Bronchial epithelial cell (primary cell): ENCODE data around the gene OCIAD2. TPM values are rescaled to one million over a fixed set of nuclear protein-coding genes. Genes with fewer than 3 reads are reported as not detected.
"Not testable (repeated sequence)": the region's sequence is repeated elsewhere in the genome, so short reads cannot be mapped to it uniquely, and the experiment has no call there.

Source experiments
- DNase-seq: peaks from one replicate; pipeline ENCODE4 v3.0.0-alpha.2; 2010; ENCODE audit warnings: low read depth
- FAIRE-seq: peaks from 2 replicates; lab custom pipeline; 2011; peaks lifted over from hg19 to GRCh38; lab: Jason Lieb, UNC
- H3K27me3 ChIP-seq: 2 replicates; pipeline ENCODE4 v1.5.1; 2011; ENCODE audit warnings: low read length; ENCODE audit not compliant: control insufficient read depth, insufficient read depth
- H3K36me3 ChIP-seq: 2 replicates; pipeline ENCODE4 v1.5.1; 2011; ENCODE audit warnings: low read length; ENCODE audit not compliant: control insufficient read depth, insufficient read depth
- H3K4me3 ChIP-seq: 2 replicates; pipeline ENCODE4 v1.5.1; 2011; ENCODE audit warnings: mild to moderate bottlenecking, low read depth, low read length, control low read depth
- CTCF ChIP-seq: IDR thresholded peaks from 2 replicates; pipeline ENCODE4 v1.5.1; 2011; ENCODE audit warnings: mild to moderate bottlenecking, moderate library complexity, low read length, control low read depth, inconsistent platforms; ENCODE audit not compliant: insufficient read depth, severe bottlenecking
- total RNA-seq: library from RNA; depleted of rRNA; stranded (reverse); fragments of >200 nt; gene quantifications from 2 replicates; pipeline ENCODE4 v1.2.1, GENCODE V29; 2014

OCIAD2 gene
- total RNA-seq, 1 donor from 2014 or later, result 162 TPM

DNA sequence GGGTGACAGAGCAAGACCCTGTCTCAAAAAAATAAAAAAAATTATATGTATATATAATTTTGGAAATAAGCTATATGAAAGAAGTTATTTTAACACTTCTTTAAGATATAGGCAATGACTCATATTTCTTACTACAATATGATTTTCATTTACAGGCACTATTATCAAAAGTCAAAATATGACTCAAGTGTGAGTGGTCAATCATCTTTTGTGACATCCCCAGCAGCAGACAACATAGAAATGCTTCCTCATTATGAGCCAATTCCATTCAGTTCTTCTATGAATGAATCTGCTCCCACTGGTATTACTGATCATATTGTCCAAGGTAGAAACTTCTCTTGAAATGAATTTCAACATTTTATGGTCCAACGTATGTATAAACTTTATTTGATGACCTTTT is 54.9 kb downstream of the OCIAD2 start:
- no peak for TF ChIP-seq CTCF
- FAIRE-seq (no peak), DNase-seq (peak; percentile 69)
- peaks cover 3% of the 10 kb centered on the region for H3K36me3 ChIP-seq
- H3K27me3 ChIP-seq, result no peaks in the 10 kb centered on the region
- H3K4me3 ChIP-seq, result no peak overlapping the region

DNA sequence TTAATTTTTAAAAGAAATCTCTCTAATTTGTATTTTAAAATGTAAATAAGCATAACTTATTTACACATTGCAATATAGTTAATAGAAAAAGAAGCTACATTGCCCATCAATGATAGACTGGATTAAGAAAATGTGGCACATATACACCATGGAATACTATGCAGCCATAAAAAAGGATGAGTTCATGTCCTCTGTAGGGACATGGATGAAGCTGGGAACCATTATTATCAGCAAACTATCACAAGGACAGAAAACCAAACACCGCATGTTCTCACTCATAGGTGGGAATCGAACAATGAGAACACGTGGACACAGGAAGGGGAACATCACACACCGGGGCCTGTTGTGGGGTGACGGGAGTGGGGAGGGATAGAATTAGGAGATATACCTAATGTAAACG is 57.8 kb downstream of the OCIAD2 start:
- not testable (repeated sequence) for FAIRE-seq, H3K36me3 ChIP-seq, DNase-seq, H3K4me3 ChIP-seq, H3K27me3 ChIP-seq

DNA sequence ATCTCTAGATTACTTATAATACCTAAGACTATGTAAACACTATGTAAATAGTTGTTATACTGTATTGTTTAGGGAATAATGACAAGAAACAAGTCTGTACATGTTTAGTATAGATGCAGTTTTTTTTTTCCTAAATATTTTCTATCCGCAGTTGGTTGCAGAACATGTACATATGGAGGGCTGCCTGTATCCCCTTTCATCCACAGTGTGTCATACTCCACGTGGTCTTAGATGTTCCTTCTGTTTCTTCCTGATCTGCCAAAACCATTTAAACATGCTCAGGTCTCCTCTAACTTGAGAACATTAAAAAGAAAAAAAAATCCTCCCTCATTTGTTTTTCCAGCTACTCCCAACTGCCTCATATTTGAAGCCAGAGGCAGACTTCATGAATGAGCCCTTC is 61.7 kb downstream of the OCIAD2 start:
- no peak for TF ChIP-seq CTCF
- peaks cover 7% of the 10 kb centered on the region for H3K36me3 ChIP-seq
- no peak for FAIRE-seq
- H3K27me3 ChIP-seq, result no peaks in the 10 kb centered on the region
- no peak overlapping the region for H3K4me3 ChIP-seq
- DNase-seq, result peak; percentile 14

DNA sequence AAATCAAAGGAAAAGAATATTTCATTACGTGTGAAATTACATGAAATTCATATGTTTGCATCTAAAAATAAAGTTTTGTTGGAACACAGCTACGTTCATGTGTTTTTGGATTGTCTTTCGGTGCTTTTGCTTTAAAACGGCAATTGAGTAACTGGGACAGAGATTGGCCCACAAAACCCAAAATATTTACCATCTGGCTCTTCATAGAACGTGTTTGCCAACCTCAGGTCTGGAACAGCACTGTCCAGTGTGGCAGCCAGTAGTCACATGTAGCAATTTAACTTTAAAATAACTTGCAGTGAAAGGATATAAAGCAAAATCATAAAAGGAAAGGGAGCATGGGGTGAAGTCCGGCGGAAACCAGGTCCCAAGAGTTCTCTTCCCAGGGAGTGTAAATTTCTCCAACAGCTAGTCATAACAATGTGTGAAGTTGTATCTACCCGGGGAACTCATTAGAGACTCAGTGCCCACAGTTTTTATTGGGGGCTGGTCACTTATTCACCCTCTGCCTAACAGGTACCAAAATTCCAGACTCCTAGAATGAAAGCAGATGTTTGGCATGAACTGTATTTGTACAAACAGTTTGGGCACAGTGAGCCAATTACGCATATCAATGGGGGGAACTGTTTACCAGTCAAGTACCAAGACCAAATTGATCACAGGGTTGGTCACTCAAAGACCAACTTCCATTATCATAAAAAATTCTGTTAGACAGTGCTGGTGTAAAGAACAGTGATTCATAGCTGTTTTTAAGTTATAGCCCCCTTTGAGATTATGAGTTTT is 65.3 kb downstream of the OCIAD2 start:
- DNase-seq (no peak), FAIRE-seq (no peak)
- no peak for TF ChIP-seq CTCF
- Histone ChIP-seq H3K27me3 (no peaks in the 10 kb centered on the region), H3K36me3 (peaks cover 5% of the 10 kb centered on the region), H3K4me3 (no peak overlapping the region)

DNA sequence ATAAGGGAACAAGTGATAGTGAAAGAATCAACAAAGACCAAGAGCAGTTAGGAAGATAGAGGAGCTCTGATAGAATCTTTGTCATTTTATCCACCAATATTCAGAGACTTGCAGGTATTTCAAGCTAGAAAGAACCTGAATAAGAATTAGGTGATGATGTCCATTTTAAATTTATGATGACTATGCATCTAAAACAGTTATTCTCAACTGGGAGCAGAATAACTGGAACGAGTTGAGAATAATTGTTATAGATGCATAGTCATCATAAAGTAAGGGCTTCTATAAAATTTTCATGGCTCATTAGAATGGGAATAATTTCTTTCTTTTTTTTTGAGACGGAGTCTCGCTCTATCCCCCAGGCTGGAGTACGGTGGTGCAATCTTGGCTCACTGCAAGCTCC is 69.9 kb downstream of the OCIAD2 start:
- no peaks in the 10 kb centered on the region for H3K27me3 ChIP-seq
- TF ChIP-seq CTCF, result no peak
- FAIRE-seq, result no peak
- no peak overlapping the region for H3K4me3 ChIP-seq
- peaks cover 4% of the 10 kb centered on the region for H3K36me3 ChIP-seq
- no peak for DNase-seq

Other genes with a start within 250 kb of the OCIAD2 start
- 43.2 and 58.8 TPM in 2 replicates for gene FRYL, start 126.5 kb downstream of the OCIAD2 start, total RNA-seq
- gene OCIAD1, start 75.7 kb downstream of the OCIAD2 start, total RNA-seq, result 81.0 and 97.1 TPM in 2 replicates
- gene CWH43, start 79.5 kb upstream of the OCIAD2 start, total RNA-seq, result 3.7 and 28.3 TPM in 2 replicates